Mesendoderm (in vitro differentiated cells): ENCODE data around the gene KITLG.

Experiments
- DNase-seq: peaks from one replicate; pipeline ENCODE4 v3.0.0; 2013
- H2AK5ac ChIP-seq: 2 replicates; pipeline ENCODE4 v1.6.1; 2013; ENCODE audit warnings: low read length, inconsistent platforms
- H2BK120ac ChIP-seq: 2 replicates; pipeline ENCODE4 v1.6.1; 2013; ENCODE audit warnings: low read depth, mild to moderate bottlenecking, low read length, moderate library complexity, mixed read lengths
- H2BK15ac ChIP-seq: replicated peaks from 2 replicates; pipeline ENCODE4 v1.6.1; 2013; ENCODE audit warnings: low read depth, mild to moderate bottlenecking, moderate library complexity
- H2BK5ac ChIP-seq: 2 replicates; pipeline ENCODE4 v1.6.1; 2013; ENCODE audit warnings: low read length, inconsistent platforms
- H3K18ac ChIP-seq: 2 replicates; pipeline ENCODE4 v1.6.1; 2013; ENCODE audit warnings: mild to moderate bottlenecking, low read length, mixed read lengths
- H3K23ac ChIP-seq: one replicate; pipeline ENCODE4 v1.6.1; 2013; ENCODE audit warnings: low read length
- H3K27ac ChIP-seq: 2 replicates; pipeline ENCODE4 v1.5.1; 2013; ENCODE audit warnings: low read depth, mild to moderate bottlenecking, inconsistent platforms, low read length, moderate library complexity
- H3K27me3 ChIP-seq: 2 replicates; pipeline ENCODE4 v1.6.1; 2013; ENCODE audit warnings: low read length, control low read depth, mild to moderate bottlenecking, inconsistent platforms; ENCODE audit not compliant: insufficient read depth, poor library complexity
- H3K36me3 ChIP-seq: 2 replicates; pipeline ENCODE4 v1.6.1; 2013; ENCODE audit warnings: low read length, inconsistent platforms; ENCODE audit not compliant: control insufficient read depth, insufficient read depth
- H3K4ac ChIP-seq: one replicate; pipeline ENCODE4 v1.6.1; 2013; ENCODE audit warnings: low read depth, mild to moderate bottlenecking, low read length, moderate library complexity
- H3K4me1 ChIP-seq: 2 replicates; pipeline ENCODE4 v1.6.1; 2013; ENCODE audit warnings: low read depth, low read length, inconsistent platforms; ENCODE audit not compliant: control insufficient read depth
- H3K4me2 ChIP-seq: 2 replicates; pipeline ENCODE4 v1.6.1; 2013; ENCODE audit warnings: low read length
- H3K4me3 ChIP-seq: 2 replicates; pipeline ENCODE4 v1.5.1; 2013; ENCODE audit warnings: mild to moderate bottlenecking, low read length
- H3K56ac ChIP-seq: one replicate; pipeline ENCODE4 v1.6.1; 2013; ENCODE audit warnings: low read length
- H3K79me1 ChIP-seq: 2 replicates; pipeline ENCODE4 v1.6.1; 2013; ENCODE audit warnings: low read length, inconsistent platforms
- H3K79me2 ChIP-seq: 2 replicates; pipeline ENCODE4 v1.6.1; 2013; ENCODE audit warnings: mild to moderate bottlenecking, low read length; ENCODE audit not compliant: control insufficient read depth, insufficient read depth
- H3K9ac ChIP-seq: 2 replicates; pipeline ENCODE4 v1.6.1; 2013; ENCODE audit warnings: low read length, inconsistent platforms
- H4K5ac ChIP-seq: one replicate; pipeline ENCODE4 v1.6.1; 2013; ENCODE audit warnings: low read length
- H4K8ac ChIP-seq: one replicate; pipeline ENCODE4 v1.6.1; 2013; ENCODE audit warnings: low read depth, mild to moderate bottlenecking, control low read depth, low read length, moderate library complexity
- WGBS: extraction: QIAGEN DNeasy Blood & Tissue Kit; methylation state at CpG from one replicate; pipeline ENCODE4 v1.1.7; 2013; ENCODE audit warnings: low lambda C conversion rate, missing lambda C conversion rate; ENCODE audit not compliant: insufficient coverage; ENCODE audit errors: extremely low coverage; 5-methylcytosine and 5-hydroxymethylcytosine counted together

KITLG gene

GRCh38 chr12:88570103-88570502 is 10.2 kb downstream of the KITLG start:
- H3K79me1 ChIP-seq: peaks cover 11% of the 10 kb centered on the region
- no peak overlapping the region for H3K4ac ChIP-seq
- no peak overlapping the region for H3K27ac ChIP-seq
- H3K23ac ChIP-seq: no peak overlapping the region
- H2BK120ac ChIP-seq: no peak overlapping the region
- no peak overlapping the region for H2BK5ac ChIP-seq
- no peak overlapping the region for H3K56ac ChIP-seq
- no peak overlapping the region for H3K18ac ChIP-seq
- H3K9ac ChIP-seq: no peak overlapping the region
- no peak overlapping the region for H4K8ac ChIP-seq
- DNase-seq: peak; percentile 57
- H3K79me2 ChIP-seq: peaks cover 35% of the 10 kb centered on the region
- H3K4me3 ChIP-seq: no peak overlapping the region
- WGBS: no CpG with 5 or more reads among the region's 1 CpG
- no peak overlapping the region for H3K4me2 ChIP-seq
- H3K36me3 ChIP-seq: no peaks in the 10 kb centered on the region
- H4K5ac ChIP-seq: no peak overlapping the region
- H2AK5ac ChIP-seq: no peak overlapping the region
- H2BK15ac ChIP-seq: no peak overlapping the region
- H3K27me3 ChIP-seq: no peaks in the 10 kb centered on the region
- H3K4me1 ChIP-seq: peaks cover 8% of the 10 kb centered on the region

GRCh38 chr12:88566430-88566829 is 13.8 kb downstream of the KITLG start:
- DNase-seq: no peak
- no peak overlapping the region for H4K8ac ChIP-seq
- no peak overlapping the region for H3K4ac ChIP-seq

GRCh38 chr12:88562846-88563582 is 17.3 kb downstream of the KITLG start:
- H3K56ac ChIP-seq: no peak overlapping the region
- H2BK5ac ChIP-seq: no peak overlapping the region
- H2BK15ac ChIP-seq: no peak overlapping the region
- no peak overlapping the region for H3K9ac ChIP-seq
- H3K4me2 ChIP-seq: no peak overlapping the region
- H3K18ac ChIP-seq: no peak overlapping the region
- no peak overlapping the region for H3K4me3 ChIP-seq
- H2AK5ac ChIP-seq: no peak overlapping the region
- H4K8ac ChIP-seq: no peak overlapping the region
- H3K27me3 ChIP-seq: no peaks in the 10 kb centered on the region
- no peak overlapping the region for H3K27ac ChIP-seq
- H3K4ac ChIP-seq: no peak overlapping the region
- no peaks in the 10 kb centered on the region for H3K36me3 ChIP-seq
- peaks cover 6% of the 10 kb centered on the region for H3K4me1 ChIP-seq
- H3K79me2 ChIP-seq: peaks cover 21% of the 10 kb centered on the region
- peak; percentile 42 for DNase-seq
- no peak overlapping the region for H3K23ac ChIP-seq
- H2BK120ac ChIP-seq: no peak overlapping the region
- peaks cover 10% of the 10 kb centered on the region for H3K79me1 ChIP-seq
- no CpG with 5 or more reads among the region's 4 CpGs for WGBS
- H4K5ac ChIP-seq: no peak overlapping the region

More at GRCh38 chr12:88566430-88566829, 13.8 kb downstream of the KITLG start:
- H3K56ac ChIP-seq: peak overlapping the region; percentile 4
- no peaks in the 10 kb centered on the region for H3K27me3 ChIP-seq
- H3K23ac ChIP-seq: no peak overlapping the region
- H2BK120ac ChIP-seq: no peak overlapping the region
- H3K9ac ChIP-seq: no peak overlapping the region
- no CpG with 5 or more reads among the region's 4 CpGs for WGBS
- H3K18ac ChIP-seq: no peak overlapping the region
- peaks cover 8% of the 10 kb centered on the region for H3K79me1 ChIP-seq
- H3K79me2 ChIP-seq: peaks cover 24% of the 10 kb centered on the region
- no peaks in the 10 kb centered on the region for H3K36me3 ChIP-seq
- H3K4me2 ChIP-seq: no peak overlapping the region
- no peak overlapping the region for H3K27ac ChIP-seq
- H2AK5ac ChIP-seq: no peak overlapping the region
- no peak overlapping the region for H2BK5ac ChIP-seq
- no peak overlapping the region for H2BK15ac ChIP-seq
- H3K4me1 ChIP-seq: peaks cover 3% of the 10 kb centered on the region
- no peak overlapping the region for H3K4me3 ChIP-seq
- H4K5ac ChIP-seq: no peak overlapping the region

- H2AK5ac ChIP-seq: no peak overlapping the region
- no peak overlapping the region for H4K8ac ChIP-seq
- H3K23ac ChIP-seq: no peak overlapping the region
- no CpG with 5 or more reads among the region's 2 CpGs for WGBS
- no peak for DNase-seq
- H3K79me2 ChIP-seq: peaks cover 19% of the 10 kb centered on the region
- no peak overlapping the region for H4K5ac ChIP-seq
- no peak overlapping the region for H3K9ac ChIP-seq
- no peak overlapping the region for H3K4ac ChIP-seq
- H3K4me1 ChIP-seq: peaks cover 6% of the 10 kb centered on the region
- H3K4me3 ChIP-seq: no peak overlapping the region
- H3K18ac ChIP-seq: no peak overlapping the region
- no peak overlapping the region for H3K4me2 ChIP-seq
- H3K56ac ChIP-seq: no peak overlapping the region
- no peaks in the 10 kb centered on the region for H3K36me3 ChIP-seq
- no peak overlapping the region for H2BK120ac ChIP-seq
- H2BK15ac ChIP-seq: no peak overlapping the region
- no peak overlapping the region for H3K27ac ChIP-seq
- no peak overlapping the region for H2BK5ac ChIP-seq
- H3K79me1 ChIP-seq: peaks cover 10% of the 10 kb centered on the region
- H3K27me3 ChIP-seq: no peaks in the 10 kb centered on the region
Measured at GRCh38 chr12:88562151-88562550, 18.1 kb downstream of the KITLG start.

- Histone ChIP-seq H2BK15ac (no peak overlapping the region), H3K56ac (no peak overlapping the region), H3K4me1 (peaks cover 9% of the 10 kb centered on the region), H3K4ac (no peak overlapping the region), H3K79me2 (peaks cover 14% of the 10 kb centered on the region), H3K23ac (no peak overlapping the region), H2BK5ac (no peak overlapping the region), H3K79me1 (peaks cover 9% of the 10 kb centered on the region), H3K9ac (no peak overlapping the region), H2AK5ac (no peak overlapping the region), H3K36me3 (no peaks in the 10 kb centered on the region), H4K5ac (no peak overlapping the region), H4K8ac (no peak overlapping the region), H3K27me3 (no peaks in the 10 kb centered on the region), H3K4me2 (no peak overlapping the region), H3K27ac (no peak overlapping the region), H3K4me3 (no peak overlapping the region), H3K18ac (no peak overlapping the region), H2BK120ac (no peak overlapping the region)
- no CpG with 5 or more reads among the region's 2 CpGs for WGBS
- DNase-seq: no peak
Measured at GRCh38 chr12:88559772-88560171, 20.5 kb downstream of the KITLG start.

- no peak for DNase-seq
- Histone ChIP-seq H3K79me2 (peaks cover 16% of the 10 kb centered on the region), H3K9ac (no peak overlapping the region), H2BK5ac (no peak overlapping the region), H3K4me1 (peaks cover 9% of the 10 kb centered on the region), H3K4me3 (no peak overlapping the region), H4K8ac (no peak overlapping the region), H2BK15ac (no peak overlapping the region), H3K27me3 (no peaks in the 10 kb centered on the region), H3K23ac (no peak overlapping the region), H3K4me2 (no peak overlapping the region), H3K18ac (peak overlapping the region; percentile 80), H3K79me1 (peaks cover 10% of the 10 kb centered on the region), H4K5ac (no peak overlapping the region), H3K4ac (peak overlapping the region; percentile 68), H2AK5ac (no peak overlapping the region), H3K56ac (no peak overlapping the region), H3K36me3 (no peaks in the 10 kb centered on the region), H3K27ac (no peak overlapping the region), H2BK120ac (peak overlapping the region; percentile 15)
- no CpG with 5 or more reads among the region's 7 CpGs for WGBS
Measured at GRCh38 chr12:88559199-88559598, 21.1 kb downstream of the KITLG start.
